HepG2 (cell line): ENCODE measurements around the gene KAT2A. TPM values are rescaled to one million over a fixed set of nuclear protein-coding genes. Genes with fewer than 3 reads are reported as not detected.

Source experiments
- ATAC-seq: fragments of 200-7000 bp; cut with Tn5 transposase; 3 replicates; pipeline ENCODE4 v1.9.1; 2020; ENCODE audit warnings: mild to moderate bottlenecking, moderate library complexity
- BruUV-seq: library from RNA; stranded (reverse); fragments of 400-500 nt; replicated peaks from 2 replicates; lab custom pipeline; 2021; lab: Mats Ljungman, UMichigan
- CTCF ChIA-PET: fragments of 300-600 bp; formaldehyde crosslinking; extraction: SDS; loops from one replicate; lab custom pipeline; 2021; ENCODE audit warnings: low total read pairs, inconsistent platforms, low intra/inter-chr PET ratio; lab: Yijun Ruan, JAX
- POLR2A ChIA-PET: fragments of 350-600 bp; sonication (Branson Sonifier 250); formaldehyde crosslinking; loops from one replicate; lab custom pipeline; 2020; ENCODE audit warnings: antibody characterized with exemption, inconsistent platforms; lab: Yijun Ruan, JAX
- DNase-seq: peaks from one replicate; pipeline ENCODE4 v3.0.0-alpha.2; 2015; ENCODE audit warnings: low spot score
- FAIRE-seq: peaks from 3 replicates; lab custom pipeline; 2011; peaks lifted over from hg19 to GRCh38; lab: Jason Lieb, UNC
- H2AFZ ChIP-seq: one replicate; pipeline ENCODE4 v1.6.1; 2011; ENCODE audit warnings: low read length, inconsistent platforms
- H3K27ac ChIP-seq: fragments of 300-600 bp; 3 replicates; pipeline ENCODE4 v1.8.0; 2011; ENCODE audit warnings: mixed run types, mild to moderate bottlenecking, mixed read lengths, low read length, inconsistent platforms; ENCODE audit not compliant: insufficient read depth; ENCODE audit errors: extremely low read length
- H3K27me3 ChIP-seq, 2 experiments: fragments of 200-600 bp in 1 of 2; 2 replicates in 1 of 2; 3 replicates in 1 of 2; pipeline versions ENCODE4 v1.6.0 to v1.8.0; 2011; ENCODE audit warnings: low read length in 2 of 2, mild to moderate bottlenecking in 2 of 2, moderate library complexity in 2 of 2, inconsistent platforms in 1 of 2; ENCODE audit not compliant: insufficient read depth in 2 of 2, control insufficient read depth in 1 of 2
- H3K36me3 ChIP-seq, 2 experiments: fragments of 200-600 bp in 1 of 2; replicated peaks in 1 of 2; 2 replicates in 1 of 2; 3 replicates in 1 of 2; pipeline versions ENCODE4 v1.5.1 to v1.8.0; 2011; ENCODE audit warnings: low read length in 2 of 2, inconsistent platforms in 1 of 2; ENCODE audit not compliant: insufficient read depth in 2 of 2, control insufficient read depth in 1 of 2
- H3K4me1 ChIP-seq: 2 replicates; pipeline ENCODE4 v1.5.1; 2012; ENCODE audit warnings: low read length, inconsistent platforms; ENCODE audit not compliant: insufficient read depth
- H3K4me2 ChIP-seq: 2 replicates; pipeline ENCODE4 v1.6.0; 2011; ENCODE audit warnings: low read depth, low read length, inconsistent platforms
- H3K4me3 ChIP-seq, 3 experiments: fragments of 200-600 bp in 1 of 3; sonication (generic), shearing (Covaris generic) in 1 of 3; replicated peaks in 1 of 3; 2 replicates each; pipeline ENCODE4 v1.5.1; 2011 to 2016; ENCODE audit warnings: low read length in 3 of 3, inconsistent platforms in 2 of 3, low read depth in 2 of 3, mild to moderate bottlenecking in 2 of 3, control low read depth in 1 of 3, mixed read lengths in 1 of 3; ENCODE audit not compliant: insufficient read depth in 1 of 3
- H3K79me2 ChIP-seq: one replicate; pipeline ENCODE4 v1.6.1; 2011; ENCODE audit warnings: low read length, inconsistent platforms; ENCODE audit not compliant: insufficient read depth
- H3K9ac ChIP-seq: 2 replicates; pipeline ENCODE4 v1.6.0; 2011; ENCODE audit warnings: mild to moderate bottlenecking, low read depth, low read length, inconsistent platforms; ENCODE audit not compliant: insufficient read depth
- H3K9me3 ChIP-seq: 2 replicates; pipeline ENCODE4 v1.5.1; 2012; ENCODE audit warnings: mild to moderate bottlenecking, low read length
- H4K20me1 ChIP-seq: 2 replicates; pipeline ENCODE4 v1.6.0; 2011; ENCODE audit warnings: inconsistent platforms, mild to moderate bottlenecking, low read length, moderate library complexity; ENCODE audit not compliant: insufficient read depth
- CTCF ChIP-seq: sonication (generic); formaldehyde crosslinking; IDR thresholded peaks from 2 replicates; pipeline ENCODE4 v1.5.0; 2020; ENCODE audit warnings: mild to moderate bottlenecking, missing genetic modification reagents, moderate library complexity
- SP4 ChIP-seq: sonication (generic); formaldehyde crosslinking; IDR thresholded peaks from 2 replicates; pipeline ENCODE4 v1.8.1; 2023; ENCODE audit warnings: mild to moderate bottlenecking, missing genetic modification reagents
- THYN1 ChIP-seq: sonication (generic); formaldehyde crosslinking; IDR thresholded peaks from 2 replicates; pipeline ENCODE4 v1.8.1; 2023; ENCODE audit warnings: low read depth, mild to moderate bottlenecking, moderate library complexity, missing genetic modification reagents, borderline replicate concordance
- ZNF687 ChIP-seq: sonication (generic); formaldehyde crosslinking; IDR thresholded peaks from 2 replicates; pipeline ENCODE4 v1.5.1; 2020; ENCODE audit warnings: mild to moderate bottlenecking, missing genetic modification reagents, moderate library complexity
- WGBS: methylation state at CpG from one replicate; pipeline ENCODE4 v1.1.6; 2017; ENCODE audit warnings: low lambda C conversion rate; 5-methylcytosine and 5-hydroxymethylcytosine counted together
- in situ Hi-C: cut with HindIII; loops from 2 replicates; pipeline ENCODE4 v1.10.0; 2017; ENCODE audit warnings: low pct_unique_long_range_greater_than_20kb; ENCODE audit not compliant: extremely low pct_ligation_motif_present
- intact Hi-C: fragments of 100-400 bp; cut with micrococcal nuclease; formaldehyde crosslinking; loops from one replicate; pipeline ENCODE4 v1.10.0; 2022; ENCODE audit not compliant: unreplicated experiment
- polyA plus RNA-seq, 8 experiments: library from polyadenylated mRNA; depleted of rRNA in 3 of 8; stranded (reverse) in 7 of 8; unstranded in 1 of 8; fragments of >200 nt; fragmentation: Illumina TruSeq in 4 of 8; extraction: Trizol in 4 of 8; gene quantifications; 2 replicates each; pipeline versions ENCODE4 v1.2.1 to v1.2.3, GENCODE V29; 2011 to 2016; ENCODE audit warnings: low read depth in 4 of 8, missing spikeins in 1 of 8, mixed read lengths in 1 of 8; ENCODE audit not compliant: insufficient read depth in 1 of 8
- total RNA-seq, 5 experiments: library from RNA; depleted of rRNA; stranded (reverse); fragments of >200 nt; fragmentation: Illumina TruSeq; extraction: Trizol; gene quantifications; 2 replicates each; pipeline ENCODE4 v1.2.3, GENCODE V29; 2016; ENCODE audit warnings: low read depth in 1 of 5
- TF ChIP-seq, protein P1 (sequence below): sonication (generic); formaldehyde crosslinking; IDR thresholded peaks from 2 replicates; pipeline ENCODE4 v1.4.0; 2020; ENCODE audit warnings: missing genetic modification reagents
- TF ChIP-seq, protein P2 (sequence below): sonication (generic); formaldehyde crosslinking; IDR thresholded peaks from 2 replicates; pipeline ENCODE4 v1.8.0; 2022; ENCODE audit warnings: mild to moderate bottlenecking, missing genetic modification reagents, borderline replicate concordance
- TF ChIP-seq, protein P3 (sequence below): sonication (generic); formaldehyde crosslinking; IDR thresholded peaks from 2 replicates; pipeline ENCODE4 v1.5.0; 2020; ENCODE audit warnings: missing genetic modification reagents
- TF ChIP-seq, protein P4 (sequence below): sonication (generic); formaldehyde crosslinking; IDR thresholded peaks from 2 replicates; pipeline ENCODE4 v1.4.0; 2020; ENCODE audit warnings: missing genetic modification reagents, mild to moderate bottlenecking, borderline replicate concordance

Gene KAT2A
- total and polyA plus RNA-seq, 2 of the 13 experiments (the other 11 are each of a cell fraction or from before 2014, with no cell fraction given), result 29.1 to 90.4 TPM

DNA sequence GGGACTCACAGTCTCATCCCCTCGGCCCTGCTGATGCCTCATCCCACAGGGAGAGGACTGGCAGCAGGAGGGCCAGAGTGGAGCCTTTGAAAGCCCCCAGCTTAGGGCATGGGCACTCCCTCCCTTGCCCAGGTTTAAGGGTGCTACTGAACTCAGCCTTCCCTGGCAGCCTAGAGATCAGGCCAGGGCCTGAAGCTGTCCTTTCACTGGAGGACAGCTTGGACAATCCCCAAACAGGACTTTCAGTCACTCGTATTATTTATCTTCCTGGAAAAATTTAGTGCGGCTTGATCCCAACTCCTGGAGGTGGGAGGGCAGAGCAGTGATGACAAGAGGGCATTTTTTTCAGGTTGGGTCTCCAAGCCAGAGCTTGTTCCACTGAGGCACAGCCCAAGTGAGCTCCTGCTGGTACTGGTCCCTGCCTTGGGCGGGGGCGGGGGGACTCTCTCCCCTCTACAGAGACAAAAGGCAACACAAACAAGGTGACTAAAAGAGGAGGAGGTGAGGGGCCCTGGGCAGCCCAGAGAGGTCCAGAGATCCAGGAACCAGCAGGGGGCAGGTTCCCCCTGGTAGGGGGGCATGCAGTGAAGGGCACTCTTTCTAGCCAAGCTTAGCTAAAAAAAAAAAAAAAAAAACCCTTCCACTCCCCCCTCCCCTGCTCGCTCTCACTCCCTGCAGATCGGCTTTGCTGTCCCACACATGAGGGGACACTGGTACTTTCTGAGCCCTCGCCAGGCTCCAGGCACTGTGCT lies 24.6 kb downstream of the KAT2A start:
- FAIRE-seq (no peak), DNase-seq (no peak), ATAC-seq (peak; percentile 12; the same call in 2 of the 3 replicates)
- ChIA-PET CTCF (no interaction called here), POLR2A (interaction anchor here (1.3 to 2.2 kb wide), 3 partner anchors 16 to 137 kb away, joined by 3 to 7 read pairs (median 4); partner anchors contain the start of gene DHX58)
- in situ Hi-C loops (no loop called here), intact Hi-C loops (no loop called here)
- H3K4me3 ChIP-seq, result no peak overlapping the region; a peak in 1 of 6 replicates
- H3K27me3 ChIP-seq, result peaks cover 6 to 48% of the 10 kb centered on the region in 2 experiments; a peak in 4 of 5 replicates
- no peaks in the 10 kb centered on the region for H3K9me3 ChIP-seq
- no TSS peak for BruUV-seq
- no peaks in the 10 kb centered on the region for H3K79me2 ChIP-seq
- H3K36me3 ChIP-seq, result no peaks in the 10 kb centered on the region
- no peak overlapping the region for H2AFZ ChIP-seq
- WGBS, result 8% methylated on average over 8 of the region's 8 CpGs
- TF ChIP-seq SP4 (CRISPR knock-in tag) (0 out of 2 replicates have a peak, but pooled peaks have one; percentile 28), ZNF687 (CRISPR knock-in tag) (0 out of 2 replicates have a peak, but pooled peaks have one; percentile 19), THYN1 (no peak), CTCF (CRISPR knock-in tag) (peak; percentile 25; the same call in 1 of the 2 replicates)
- TF ChIP-seq, protein P1, sequence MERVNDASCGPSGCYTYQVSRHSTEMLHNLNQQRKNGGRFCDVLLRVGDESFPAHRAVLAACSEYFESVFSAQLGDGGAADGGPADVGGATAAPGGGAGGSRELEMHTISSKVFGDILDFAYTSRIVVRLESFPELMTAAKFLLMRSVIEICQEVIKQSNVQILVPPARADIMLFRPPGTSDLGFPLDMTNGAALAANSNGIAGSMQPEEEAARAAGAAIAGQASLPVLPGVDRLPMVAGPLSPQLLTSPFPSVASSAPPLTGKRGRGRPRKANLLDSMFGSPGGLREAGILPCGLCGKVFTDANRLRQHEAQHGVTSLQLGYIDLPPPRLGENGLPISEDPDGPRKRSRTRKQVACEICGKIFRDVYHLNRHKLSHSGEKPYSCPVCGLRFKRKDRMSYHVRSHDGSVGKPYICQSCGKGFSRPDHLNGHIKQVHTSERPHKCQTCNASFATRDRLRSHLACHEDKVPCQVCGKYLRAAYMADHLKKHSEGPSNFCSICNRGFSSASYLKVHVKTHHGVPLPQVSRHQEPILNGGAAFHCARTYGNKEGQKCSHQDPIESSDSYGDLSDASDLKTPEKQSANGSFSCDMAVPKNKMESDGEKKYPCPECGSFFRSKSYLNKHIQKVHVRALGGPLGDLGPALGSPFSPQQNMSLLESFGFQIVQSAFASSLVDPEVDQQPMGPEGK (CRISPR knock-in tag), result 0 out of 2 replicates have a peak, but pooled peaks have one; percentile 28
- TF ChIP-seq, protein P2, sequence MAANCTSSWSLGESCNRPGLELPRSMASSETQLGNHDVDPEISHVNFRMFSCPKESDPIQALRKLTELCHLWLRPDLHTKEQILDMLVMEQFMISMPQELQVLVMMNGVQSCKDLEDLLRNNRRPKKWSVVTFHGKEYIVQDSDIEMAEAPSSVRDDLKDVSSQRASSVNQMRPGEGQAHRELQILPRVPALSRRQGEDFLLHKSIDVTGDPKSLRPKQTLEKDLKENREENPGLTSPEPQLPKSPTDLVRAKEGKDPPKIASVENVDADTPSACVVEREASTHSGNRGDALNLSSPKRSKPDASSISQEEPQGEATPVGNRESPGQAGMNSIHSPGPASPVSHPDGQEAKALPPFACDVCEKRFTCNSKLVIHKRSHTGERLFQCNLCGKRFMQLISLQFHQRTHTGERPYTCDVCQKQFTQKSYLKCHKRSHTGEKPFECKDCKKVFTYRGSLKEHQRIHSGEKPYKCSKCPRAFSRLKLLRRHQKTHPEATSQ, result 0 out of 2 replicates have a peak, but pooled peaks have one; percentile 22
- TF ChIP-seq, protein P3, sequence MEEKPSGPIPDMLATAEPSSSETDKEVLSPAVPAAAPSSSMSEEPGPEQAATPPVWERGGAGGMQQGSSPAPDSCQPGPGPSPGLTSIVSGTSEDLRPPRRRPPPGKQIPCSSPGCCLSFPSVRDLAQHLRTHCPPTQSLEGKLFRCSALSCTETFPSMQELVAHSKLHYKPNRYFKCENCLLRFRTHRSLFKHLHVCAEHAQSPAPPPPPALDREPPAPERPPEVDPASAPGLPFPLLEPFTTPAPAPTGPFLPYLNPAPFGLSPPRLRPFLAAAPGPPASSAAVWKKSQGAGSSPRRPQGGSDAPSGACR (CRISPR knock-in tag), result no peak
- TF ChIP-seq, protein P4, sequence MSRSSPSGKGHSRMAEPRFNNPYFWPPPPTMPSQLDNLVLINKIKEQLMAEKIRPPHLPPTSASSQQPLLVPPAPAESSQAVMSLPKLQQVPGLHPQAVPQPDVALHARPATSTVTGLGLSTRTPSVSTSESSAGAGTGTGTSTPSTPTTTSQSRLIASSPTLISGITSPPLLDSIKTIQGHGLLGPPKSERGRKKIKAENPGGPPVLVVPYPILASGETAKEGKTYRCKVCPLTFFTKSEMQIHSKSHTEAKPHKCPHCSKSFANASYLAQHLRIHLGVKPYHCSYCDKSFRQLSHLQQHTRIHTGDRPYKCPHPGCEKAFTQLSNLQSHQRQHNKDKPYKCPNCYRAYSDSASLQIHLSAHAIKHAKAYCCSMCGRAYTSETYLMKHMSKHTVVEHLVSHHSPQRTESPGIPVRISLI, result peak; percentile 33; the same call in 1 of the 2 replicates
- TF ChIP-seq, all 625 proteins: peak for 6
- peaks cover 71% of the 10 kb centered on the region for H3K4me1 ChIP-seq
- H3K27ac ChIP-seq, result no peak overlapping the region
- H3K4me2 ChIP-seq, result peak overlapping the region; percentile 65
- no peak overlapping the region for H3K9ac ChIP-seq
- H4K20me1 ChIP-seq, result no peaks in the 10 kb centered on the region
